ENCODE measurements around the gene YY1.

YY1 gene

DNA sequence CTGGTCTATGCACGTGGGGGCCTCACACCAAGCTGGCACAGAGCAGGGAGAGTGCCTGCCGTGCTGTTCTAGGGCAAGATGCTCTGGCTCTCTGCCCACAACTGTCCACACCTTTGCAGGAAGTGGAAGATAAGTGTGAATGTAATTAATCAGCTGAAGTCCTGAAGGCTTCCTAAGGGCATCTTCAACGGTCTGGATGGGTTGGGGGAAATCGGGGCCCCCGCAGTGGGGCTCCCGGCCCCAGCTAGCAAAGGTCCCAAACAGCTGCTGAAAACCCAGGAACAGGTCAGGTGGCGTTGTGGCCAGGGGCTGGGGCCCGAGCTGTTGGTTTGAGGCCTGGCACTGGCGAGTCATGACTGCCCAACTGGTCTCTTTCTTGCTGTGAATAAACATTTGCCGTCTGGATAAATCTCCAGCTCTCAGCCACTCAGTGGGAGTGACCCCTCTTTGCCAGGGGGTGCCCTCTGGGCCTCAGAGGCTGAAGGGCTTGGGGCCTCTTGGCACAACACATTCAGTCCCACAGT lies 74.0 kb downstream of the YY1 start:
- H3K4me3 ChIP-seq, result no peak overlapping the region
- H3K27me3 ChIP-seq, result no peaks in the 10 kb centered on the region
- peaks cover 0 to 9% (median 0%) of the 10 kb centered on the region in 11 experiments; a peak in 2 of 22 replicates for H4K20me1 ChIP-seq
- H3K36me3 ChIP-seq, result no peaks in the 10 kb centered on the region
- H3K4me1 ChIP-seq, result peaks cover 46 to 65% (median 57%) of the 10 kb centered on the region in 10 experiments
- H3K27ac ChIP-seq, result peak overlapping the region in 6 of 11 experiments; percentile 16 to 51 (median 31); a peak in 5 of 22 replicates
- TF ChIP-seq Cebpa-rat (IDR thresholded peaks at IDR 0.05), result no peak
- H3K9me3 ChIP-seq (replicated peaks in 1 of 11), result no peaks in the 10 kb centered on the region
- peak overlapping the region in 3 of 11 experiments; percentile 18 to 33 (median 18); a peak in 3 of 22 replicates for H3K9ac ChIP-seq
- H3K4me2 ChIP-seq, result peak overlapping the region; percentile 26 to 72 (median 64)

DNA sequence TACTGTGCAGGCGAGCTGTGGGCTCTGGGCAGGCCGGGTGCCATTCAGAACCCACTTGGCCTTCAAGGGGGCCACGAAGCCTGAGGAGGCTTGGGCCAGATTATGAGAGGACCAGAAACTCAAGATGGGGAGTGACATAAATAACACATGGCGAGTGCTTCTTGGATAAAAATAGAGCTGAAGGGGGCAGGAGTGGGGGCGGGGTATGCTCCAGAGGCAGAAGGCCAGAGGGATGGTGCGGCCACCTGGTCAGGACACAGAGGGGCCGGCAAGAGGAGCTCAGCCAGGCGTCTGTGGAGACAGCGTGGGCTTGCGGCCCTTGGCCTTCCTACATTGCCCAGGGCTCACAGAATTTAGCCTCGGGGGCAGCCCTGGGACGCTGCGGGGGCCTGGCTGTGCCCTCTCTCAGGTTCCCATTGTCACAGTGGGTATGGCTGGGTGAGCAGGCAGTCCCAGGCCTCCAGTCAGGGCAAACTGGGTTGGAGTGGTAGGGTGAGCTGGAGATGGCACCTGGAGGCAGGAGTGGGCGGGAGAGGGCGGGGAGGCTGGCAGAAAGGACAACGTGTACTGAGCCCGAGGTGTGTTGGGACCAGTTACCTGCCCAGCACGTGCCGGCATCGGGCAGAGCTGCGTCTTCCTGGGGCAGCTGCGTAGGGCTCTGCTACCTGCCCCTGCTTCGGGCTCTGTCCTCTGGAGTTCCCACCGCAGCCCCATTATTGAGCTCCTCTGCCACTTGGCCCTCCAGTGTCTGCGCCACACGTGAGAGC lies 74.7 kb downstream of the YY1 start:
- Histone ChIP-seq H3K27ac (peak overlapping the region in 1 of 11 experiments; percentile 22; a peak in 1 of 22 replicates), H3K4me1 (peaks cover 45 to 60% (median 56%) of the 10 kb centered on the region in 10 experiments), H3K9me3 (replicated peaks in 1 of 11) (no peaks in the 10 kb centered on the region), H3K4me3 (no peak overlapping the region), H3K4me2 (peak overlapping the region in 9 of 11 experiments; percentile 26 to 72 (median 65); a peak in 15 of 22 replicates), H3K36me3 (no peaks in the 10 kb centered on the region), H4K20me1 (peaks cover 0 to 4% (median 0%) of the 10 kb centered on the region in 11 experiments; a peak in 2 of 22 replicates), H3K9ac (no peak overlapping the region), H3K27me3 (no peaks in the 10 kb centered on the region)
- TF ChIP-seq Cebpa-rat (IDR thresholded peaks at IDR 0.05), result no peak

DNA sequence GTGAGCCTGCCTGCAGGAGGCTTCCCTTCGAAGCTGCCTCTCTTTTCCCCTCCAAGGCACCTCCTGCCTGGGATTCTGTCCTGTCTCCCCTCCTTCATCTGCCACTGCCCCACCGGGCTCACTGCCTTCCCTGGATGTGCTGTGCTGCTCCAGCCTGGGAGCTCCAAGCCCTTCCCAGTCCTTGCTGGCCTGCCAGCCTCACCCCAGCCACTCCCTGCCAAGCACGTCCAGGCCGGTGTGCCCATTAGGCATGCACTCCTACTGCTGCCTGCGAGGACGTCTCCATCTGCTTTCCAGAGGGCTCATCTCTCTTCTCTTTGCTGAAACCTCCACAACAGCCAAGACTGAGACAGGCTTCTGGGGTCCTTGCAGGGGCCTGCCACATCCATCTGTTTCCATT lies 75.8 kb downstream of the YY1 start:
- Histone ChIP-seq H3K27ac (no peak overlapping the region), H3K9ac (no peak overlapping the region), H3K4me3 (no peak overlapping the region), H3K9me3 (replicated peaks in 1 of 11) (no peaks in the 10 kb centered on the region), H3K27me3 (no peaks in the 10 kb centered on the region), H3K36me3 (no peaks in the 10 kb centered on the region), H3K4me2 (no peak overlapping the region), H3K4me1 (peaks cover 36 to 53% (median 45%) of the 10 kb centered on the region in 10 experiments), H4K20me1 (no peaks in the 10 kb centered on the region; a peak in 1 of 22 replicates)
- no peak for TF ChIP-seq Cebpa-rat (IDR thresholded peaks at IDR 0.05)

DNA sequence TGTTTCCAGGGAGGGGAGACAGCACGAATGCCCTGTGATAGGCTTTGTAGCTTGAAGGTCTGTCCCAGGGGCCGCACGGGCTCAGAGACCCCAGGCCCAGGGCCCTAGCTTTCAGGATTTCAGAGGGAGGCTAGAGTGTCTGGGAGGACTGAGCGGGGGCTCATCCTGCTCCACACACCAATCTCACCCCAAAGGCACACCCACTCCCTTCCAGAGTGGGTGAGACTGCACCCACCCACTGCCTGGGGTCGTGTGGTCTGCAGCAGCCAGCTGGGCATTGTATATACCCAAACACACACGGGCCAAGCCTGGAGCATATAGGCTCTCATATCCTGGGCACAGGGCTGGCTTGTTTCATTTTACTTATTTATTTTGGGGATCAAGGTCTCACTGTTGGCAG lies 78.4 kb downstream of the YY1 start:
- no peak for TF ChIP-seq Cebpa-rat (IDR thresholded peaks at IDR 0.05)
- Histone ChIP-seq H3K36me3 (no peaks in the 10 kb centered on the region), H3K4me1 (peaks cover 18 to 42% (median 24%) of the 10 kb centered on the region in 10 experiments), H3K4me3 (no peak overlapping the region), H3K9me3 (replicated peaks in 1 of 11) (no peaks in the 10 kb centered on the region), H3K27me3 (no peaks in the 10 kb centered on the region), H3K27ac (peak overlapping the region in 1 of 11 experiments; percentile 46; a peak in 1 of 22 replicates), H3K9ac (peak overlapping the region in 1 of 11 experiments; percentile 58; a peak in 1 of 22 replicates), H4K20me1 (no peaks in the 10 kb centered on the region), H3K4me2 (peak overlapping the region in 7 of 11 experiments; percentile 10 to 72 (median 60); a peak in 11 of 22 replicates)

DNA sequence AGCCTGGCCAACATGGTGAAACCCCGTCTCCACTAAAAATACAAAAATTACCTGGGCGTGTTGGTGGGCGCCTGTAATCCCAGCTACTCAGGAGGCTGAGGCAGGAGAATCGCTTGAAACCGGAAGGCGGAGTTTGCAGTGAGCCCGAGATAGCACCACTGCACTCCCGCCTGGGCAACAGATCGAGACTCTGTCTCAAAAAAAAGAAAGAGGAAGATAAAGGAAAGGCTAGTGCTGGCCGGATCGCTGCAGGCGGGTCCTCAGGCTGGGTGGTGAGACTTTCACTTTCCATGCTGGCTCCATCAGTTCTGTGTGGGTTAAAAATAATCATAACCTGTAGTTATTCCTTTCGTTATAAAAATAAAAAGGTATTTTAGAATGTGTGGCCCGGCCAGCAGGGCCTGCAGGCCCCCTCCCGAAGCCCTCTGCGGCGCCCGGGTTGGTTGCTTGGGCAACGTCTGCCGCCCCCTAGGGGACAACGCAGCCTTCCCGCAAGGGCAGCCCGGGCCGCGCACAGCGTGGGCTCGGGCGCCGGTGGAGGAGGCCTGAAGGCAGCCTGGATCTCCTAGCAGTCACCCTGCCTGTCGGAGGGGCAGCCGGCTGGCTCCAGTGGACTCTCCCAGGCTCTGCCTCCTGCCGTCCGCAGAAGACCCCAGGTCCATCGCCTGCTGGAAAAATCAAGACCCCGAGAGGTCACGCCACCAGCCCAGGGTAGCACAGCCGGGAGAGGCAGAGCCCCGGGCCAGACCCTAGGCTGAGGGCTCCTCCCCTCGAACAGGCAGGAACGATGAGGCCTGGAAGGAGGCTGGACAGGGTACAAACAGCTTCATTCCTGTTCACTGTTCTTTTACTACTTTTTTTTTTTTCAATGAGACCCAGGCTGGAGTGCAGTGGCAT lies 79.2 kb downstream of the YY1 start:
- Histone ChIP-seq H3K27ac (peak overlapping the region in 6 of 11 experiments; percentile 6 to 61 (median 42); a peak in 11 of 22 replicates), H3K36me3 (no peaks in the 10 kb centered on the region), H3K4me1 (peaks cover 11 to 40% (median 18%) of the 10 kb centered on the region in 10 experiments; a peak in 19 of 20 replicates), H3K9me3 (replicated peaks in 1 of 11) (no peaks in the 10 kb centered on the region), H3K9ac (peak overlapping the region in 10 of 11 experiments; percentile 11 to 63 (median 52); a peak in 15 of 22 replicates), H3K27me3 (no peaks in the 10 kb centered on the region), H4K20me1 (no peaks in the 10 kb centered on the region), H3K4me3 (peak overlapping the region in 5 of 10 experiments; percentile 12 to 62 (median 30); a peak in 8 of 20 replicates), H3K4me2 (peak overlapping the region; percentile 10 to 72 (median 58); a peak in 21 of 22 replicates)
- TF ChIP-seq Cebpa-rat (IDR thresholded peaks at IDR 0.05), result no peak

DNA sequence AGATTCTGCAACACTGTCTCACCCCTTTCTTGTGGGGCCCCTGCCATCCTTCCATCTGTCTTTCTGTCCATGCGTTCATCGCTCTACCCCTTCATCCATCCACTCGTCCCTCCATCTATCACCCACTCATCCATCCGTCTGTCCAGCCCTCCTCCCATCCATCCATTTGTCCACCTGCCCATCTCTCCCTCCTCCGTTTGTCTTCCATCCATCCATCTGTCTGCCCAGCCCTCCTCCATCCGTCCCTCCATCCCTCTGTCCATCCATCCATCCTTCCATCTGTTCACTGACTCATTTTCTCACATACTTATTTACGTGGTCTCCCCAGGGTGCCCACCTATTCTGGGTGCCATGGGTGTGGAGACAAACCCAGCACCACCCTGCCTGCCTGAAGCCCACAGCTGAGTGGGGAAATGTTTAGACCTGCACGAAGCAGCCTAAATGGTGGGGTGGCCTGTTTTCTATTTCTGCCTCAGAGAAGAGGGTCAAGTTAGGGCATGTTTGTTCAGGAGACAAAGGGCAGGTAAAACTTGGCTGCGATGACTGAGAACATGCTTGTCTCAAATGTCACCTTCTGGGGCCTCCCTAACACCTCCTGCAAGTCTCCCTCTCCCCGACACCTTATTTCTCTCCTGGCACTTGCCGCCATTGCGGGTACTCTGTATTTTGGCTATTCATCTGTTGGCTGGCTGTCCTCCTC lies 81.4 kb downstream of the YY1 start:
- Histone ChIP-seq H4K20me1 (0 out of 22 replicates have a peak, but pooled peaks cover 0 to 2% (median 0%) of the 10 kb centered on the region in 11 experiments), H3K36me3 (no peaks in the 10 kb centered on the region), H3K4me2 (0 out of 22 replicates have a peak overlapping the region, but pooled peaks of 2 of the 11 experiments have one; percentile 8 to 25), H3K27ac (no peak overlapping the region), H3K4me3 (no peak overlapping the region), H3K9me3 (replicated peaks in 1 of 11) (no peaks in the 10 kb centered on the region), H3K27me3 (no peaks in the 10 kb centered on the region), H3K9ac (no peak overlapping the region), H3K4me1 (peaks cover 5 to 36% (median 16%) of the 10 kb centered on the region in 10 experiments; a peak in 15 of 20 replicates)
- no peak for TF ChIP-seq Cebpa-rat (IDR thresholded peaks at IDR 0.05)

DNA sequence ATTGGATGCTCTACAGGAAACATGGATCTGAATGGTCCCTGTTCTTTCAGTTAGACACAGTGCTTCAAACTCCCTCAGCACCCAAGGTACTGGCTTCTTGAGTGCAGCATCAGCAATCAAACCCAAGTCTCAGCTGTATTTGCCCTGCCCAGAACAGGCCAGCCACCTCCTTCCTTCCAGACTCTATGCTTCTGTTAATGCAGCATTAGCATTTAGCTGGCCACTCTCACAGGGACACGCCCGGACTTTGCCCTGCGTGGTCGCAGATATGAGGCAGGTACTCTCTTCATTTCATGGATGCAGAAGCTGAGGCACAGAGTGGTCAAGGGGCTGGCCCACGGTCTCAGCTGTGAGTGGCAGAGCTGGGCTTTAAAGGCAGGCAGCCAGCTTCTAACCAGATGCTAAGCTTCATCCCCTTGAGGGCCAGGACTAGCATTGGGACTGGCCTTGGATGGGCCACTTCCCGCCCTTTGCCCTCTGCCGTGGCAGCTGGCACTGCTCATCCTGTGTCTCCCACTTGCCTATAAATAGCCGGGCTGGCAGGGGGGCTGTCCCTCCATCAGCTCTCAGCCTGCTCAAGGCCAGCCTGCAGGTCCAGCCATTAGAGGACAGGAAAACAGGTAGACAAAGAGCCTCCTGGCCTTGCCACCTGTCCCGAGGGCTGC lies 82.7 kb downstream of the YY1 start:
- Histone ChIP-seq H3K4me2 (peak overlapping the region in 3 of 11 experiments; percentile 12 to 25 (median 12); a peak in 2 of 22 replicates), H3K4me1 (peaks cover 5 to 36% (median 16%) of the 10 kb centered on the region in 10 experiments; a peak in 15 of 20 replicates), H3K27ac (no peak overlapping the region), H3K9me3 (replicated peaks in 1 of 11) (no peaks in the 10 kb centered on the region), H4K20me1 (0 out of 22 replicates have a peak, but pooled peaks cover 0 to 9% (median 0%) of the 10 kb centered on the region in 11 experiments), H3K36me3 (no peaks in the 10 kb centered on the region), H3K4me3 (no peak overlapping the region), H3K9ac (no peak overlapping the region), H3K27me3 (no peaks in the 10 kb centered on the region)
- TF ChIP-seq Cebpa-rat (IDR thresholded peaks at IDR 0.05), result no peak

Measured in BLaER1 treated with 17β-estradiol and CSF1 and Interleukin-3, amounts not matched to agents 10 nM and 100 nM (cell line).